Measurements from ENCODE around the gene MOSMO. TPM values are rescaled to one million over a fixed set of nuclear protein-coding genes. Genes with fewer than 3 reads are reported as not detected.

The MOSMO gene
- total and polyA plus RNA-seq, 2 donors (not counting 3 experiments of a cell fraction or from before 2014, with no cell fraction given): 15.9 to 22.0 TPM

DNA sequence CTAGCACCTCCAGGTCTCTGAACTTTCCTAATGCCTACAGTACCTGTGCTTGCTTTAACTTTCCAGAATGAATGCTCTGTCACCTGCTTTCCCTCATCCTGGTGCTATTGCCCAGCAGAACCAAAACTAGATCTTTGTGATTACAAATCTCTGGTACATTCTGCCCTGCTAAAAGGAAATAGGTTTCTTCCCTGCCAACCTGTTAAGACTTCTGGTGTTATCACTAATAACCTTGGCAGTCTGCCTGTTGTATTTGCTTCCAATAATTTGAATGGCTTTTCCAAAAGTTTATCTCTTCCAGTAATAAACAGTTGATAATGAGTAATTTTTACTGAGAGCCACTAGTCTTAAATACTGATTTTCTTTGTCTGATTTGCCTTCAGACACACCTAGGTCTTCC lies 22.4 kb upstream of the MOSMO start:
- no peaks in the 10 kb centered on the region for H3K27me3 ChIP-seq (ENCODE audit: control insufficient read depth in 2 of 2, insufficient read depth in 2 of 2, low read length in 2 of 2)
- no TSS peak for BruUV-seq (replicated peaks)
- H3K9ac ChIP-seq (replicated peaks; ENCODE audit: extremely low read depth, insufficient read depth, low read length): no peak overlapping the region
- TF ChIP-seq GATA2 (IDR thresholded peaks at IDR 0.05; ENCODE audit: insufficient read depth, insufficient read length, low read depth, low read length) (no peak), POLR2AphosphoS5 (IDR thresholded peaks at IDR 0.05; ENCODE audit: insufficient read depth, low read depth, low read length) (no peak), EZH2 (IDR thresholded peaks at IDR 0.05; ENCODE audit: borderline replicate concordance, low read depth, low read length, severe bottlenecking) (no peak), FOS (IDR thresholded peaks at IDR 0.05; ENCODE audit: borderline replicate concordance, insufficient read depth, low read length) (no peak), MAX (IDR thresholded peaks at IDR 0.05; ENCODE audit: insufficient read depth, insufficient read length) (no peak), MYC (IDR thresholded peaks at IDR 0.05; ENCODE audit: low read depth, low read length) (no peak), POLR2A (IDR thresholded peaks at IDR 0.05; ENCODE audit: low read depth, low read length) (no peak), JUN (IDR thresholded peaks at IDR 0.05; ENCODE audit: borderline replicate concordance, insufficient read depth, insufficient read length, low read depth) (no peak)
- TF ChIP-seq, protein P1, sequence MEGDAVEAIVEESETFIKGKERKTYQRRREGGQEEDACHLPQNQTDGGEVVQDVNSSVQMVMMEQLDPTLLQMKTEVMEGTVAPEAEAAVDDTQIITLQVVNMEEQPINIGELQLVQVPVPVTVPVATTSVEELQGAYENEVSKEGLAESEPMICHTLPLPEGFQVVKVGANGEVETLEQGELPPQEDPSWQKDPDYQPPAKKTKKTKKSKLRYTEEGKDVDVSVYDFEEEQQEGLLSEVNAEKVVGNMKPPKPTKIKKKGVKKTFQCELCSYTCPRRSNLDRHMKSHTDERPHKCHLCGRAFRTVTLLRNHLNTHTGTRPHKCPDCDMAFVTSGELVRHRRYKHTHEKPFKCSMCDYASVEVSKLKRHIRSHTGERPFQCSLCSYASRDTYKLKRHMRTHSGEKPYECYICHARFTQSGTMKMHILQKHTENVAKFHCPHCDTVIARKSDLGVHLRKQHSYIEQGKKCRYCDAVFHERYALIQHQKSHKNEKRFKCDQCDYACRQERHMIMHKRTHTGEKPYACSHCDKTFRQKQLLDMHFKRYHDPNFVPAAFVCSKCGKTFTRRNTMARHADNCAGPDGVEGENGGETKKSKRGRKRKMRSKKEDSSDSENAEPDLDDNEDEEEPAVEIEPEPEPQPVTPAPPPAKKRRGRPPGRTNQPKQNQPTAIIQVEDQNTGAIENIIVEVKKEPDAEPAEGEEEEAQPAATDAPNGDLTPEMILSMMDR (IDR thresholded peaks at IDR 0.05; ENCODE audit: extremely low read depth in 1 of 2, insufficient read depth in 1 of 2, low read depth in 1 of 2, low read length in 2 of 2): no peak
- H2AFZ ChIP-seq (ENCODE audit: low read depth, low read length): no peak overlapping the region
- H3K9me3 ChIP-seq (replicated peaks; ENCODE audit: control insufficient read depth, insufficient read depth, low read length): no peaks in the 10 kb centered on the region
- no peaks in the 10 kb centered on the region for H3K79me2 ChIP-seq (ENCODE audit: control insufficient read depth, insufficient read depth, low read length)
- DNase-seq (ENCODE audit: low read depth, low spot score): no peak
- peaks cover 10 to 14% of the 10 kb centered on the region in 2 experiments for H3K36me3 ChIP-seq (ENCODE audit: control insufficient read depth in 2 of 2, extremely low read depth in 1 of 2, insufficient read depth in 2 of 2, low read length in 2 of 2)
- intact Hi-C loops (cut with micrococcal nuclease) (no loop called here), dilution Hi-C loops (cut with MboI; ENCODE audit: extremely low pct_ligation_motif_present, low sequenced_read_pairs) (no loop called here)
- no peak for FAIRE-seq
- CTCF ChIA-PET: interaction anchor here (1.7 to 1.8 kb wide), 2 partner anchors 92 to 203 kb away, joined by 8 to 13 read pairs; no protein-coding TSS in a partner anchor
- POLR2A ChIA-PET: no interaction called here
- H3K4me2 ChIP-seq (ENCODE audit: insufficient read depth, low read length): no peak overlapping the region
- H3K4me3 ChIP-seq (replicated peaks in 1 of 3; ENCODE audit: insufficient read depth in 1 of 3, low read depth in 1 of 3, low read length in 3 of 3): no peak overlapping the region
- no peaks in the 10 kb centered on the region for H3K4me1 ChIP-seq (ENCODE audit: control insufficient read depth, extremely low read depth, insufficient read depth, low read length)
- no peaks in the 10 kb centered on the region for H4K20me1 ChIP-seq (replicated peaks; ENCODE audit: control insufficient read depth, extremely low read depth, insufficient read depth, low read length)
- no peak overlapping the region for H3K27ac ChIP-seq (ENCODE audit: insufficient read depth, low read depth, low read length)
- H3K9me1 ChIP-seq (replicated peaks; ENCODE audit: control insufficient read depth, extremely low read depth, insufficient read depth, low read length): no peaks in the 10 kb centered on the region

All from endothelial cell of umbilical vein (primary cell).